HG03108 (cell line): Measurements from ENCODE around the gene ZNF445.
"Not testable (repeated sequence)": the region's sequence is repeated elsewhere in the genome, so short reads cannot be mapped to it uniquely, and the experiment has no call there.

ENCODE experiments used
- ATAC-seq: cut with Tn5 transposase; IDR thresholded peaks from one replicate; pipeline ENCODE4 v1.9.1; 2021; ENCODE audit warnings: moderate library complexity; ENCODE audit not compliant: unreplicated experiment

ZNF445 gene

GRCh38 chr3:44477312-44478030 lies at the start of gene ZNF445:
TSS of gene ZNF445 (minus strand) at chr3:44477670. CDS start at chr3:44455549, 22,121 bp downstream.
- peak; percentile 59 for ATAC-seq

GRCh38 chr3:44525060-44525459 lies 47.6 kb upstream of the ZNF445 start:
- no peak for ATAC-seq

- no peak for ATAC-seq
These were observed 45.0 kb upstream of the ZNF445 start for GRCh38 chr3:44522494-44522933.

- ATAC-seq = no peak
These were observed 44.3 kb upstream of the ZNF445 start for GRCh38 chr3:44521721-44522120.

GRCh38 chr3:44518782-44519156 lies 41.3 kb upstream of the ZNF445 start:
- ATAC-seq = no peak

GRCh38 chr3:44516230-44516629 lies 38.8 kb upstream of the ZNF445 start:
- ATAC-seq = no peak

GRCh38 chr3:44513513-44513912 lies 36.0 kb upstream of the ZNF445 start:
- ATAC-seq = no peak

- no peak for ATAC-seq
These were observed 33.7 kb upstream of the ZNF445 start for GRCh38 chr3:44511238-44511566.

GRCh38 chr3:44510000-44510368 lies 32.5 kb upstream of the ZNF445 start:
- peak; percentile 24 for ATAC-seq

- no peak for ATAC-seq
These were observed 32.0 kb upstream of the ZNF445 start for GRCh38 chr3:44509393-44509921.

GRCh38 chr3:44506961-44507360 lies 29.5 kb upstream of the ZNF445 start:
- no peak for ATAC-seq

GRCh38 chr3:44506556-44506955 lies 29.1 kb upstream of the ZNF445 start:
- no peak for ATAC-seq

GRCh38 chr3:44504566-44504965 lies 27.1 kb upstream of the ZNF445 start:
- ATAC-seq = no peak

GRCh38 chr3:44503178-44503577 lies 25.7 kb upstream of the ZNF445 start:
- not testable (repeated sequence) for ATAC-seq

- ATAC-seq = no peak
These were observed 24.5 kb upstream of the ZNF445 start for GRCh38 chr3:44501971-44502370.

GRCh38 chr3:44499899-44500168 lies 22.4 kb upstream of the ZNF445 start:
- ATAC-seq = not testable (repeated sequence)

- no peak for ATAC-seq
These were observed 21.9 kb upstream of the ZNF445 start for GRCh38 chr3:44499149-44499898.

- ATAC-seq = no peak
These were observed 18.4 kb upstream of the ZNF445 start for GRCh38 chr3:44495636-44496415.

- no peak for ATAC-seq
These were observed 15.0 kb upstream of the ZNF445 start for GRCh38 chr3:44492496-44492895.

GRCh38 chr3:44482721-44483120 lies 5.3 kb upstream of the ZNF445 start:
- no peak for ATAC-seq

- no peak for ATAC-seq
These were observed 1.2 kb upstream of the ZNF445 start for GRCh38 chr3:44478606-44479094.

GRCh38 chr3:44478055-44478468 lies 592 bp upstream of the ZNF445 start:
- no peak for ATAC-seq
